Inflammatory macrophage treated with lipopolysaccharide for 1 hour (primary cell): Measurements from ENCODE around the gene SLCO3A1.
A peak's percentile ranks its signal among the peaks of the same experiment; 100 is the strongest.

Source experiments
- DNase-seq, 2 donors: peaks; one replicate each; pipeline ENCODE4 v3.0.0-alpha.2; 2020 to 2022

The SLCO3A1 gene

GRCh38 chr15:92011611-92012367, 158.3 kb downstream of the SLCO3A1 start:
- peak; percentile 27 to 33 for DNase-seq

- DNase-seq: peak in 1 of 2 donors; percentile 25
Measured at GRCh38 chr15:92012368-92012629, 158.8 kb downstream of the SLCO3A1 start.

GRCh38 chr15:92012881-92013280, 159.4 kb downstream of the SLCO3A1 start:
- no peak for DNase-seq

GRCh38 chr15:92014281-92015030, 160.9 kb downstream of the SLCO3A1 start:
- DNase-seq: no peak

GRCh38 chr15:92017882-92018534, 164.5 kb downstream of the SLCO3A1 start:
- no peak for DNase-seq

GRCh38 chr15:92018535-92019239, 165.2 kb downstream of the SLCO3A1 start:
- DNase-seq: no peak

GRCh38 chr15:92019706-92020105, 166.2 kb downstream of the SLCO3A1 start:
- DNase-seq: no peak

- no peak for DNase-seq
Measured at GRCh38 chr15:92020207-92020606, 166.7 kb downstream of the SLCO3A1 start.

- peak; percentile 26 to 69 for DNase-seq
Measured at GRCh38 chr15:92020804-92021203, 167.3 kb downstream of the SLCO3A1 start.

- DNase-seq: no peak
Measured at GRCh38 chr15:92021792-92022191, 168.3 kb downstream of the SLCO3A1 start.

GRCh38 chr15:92023965-92024364, 170.5 kb downstream of the SLCO3A1 start:
- peak in 1 of 2 donors; percentile 27 for DNase-seq

GRCh38 chr15:92025706-92026270, 172.3 kb downstream of the SLCO3A1 start:
- DNase-seq: no peak

- no peak for DNase-seq
Measured at GRCh38 chr15:92028389-92028724, 174.8 kb downstream of the SLCO3A1 start.

GRCh38 chr15:92029767-92030166, 176.3 kb downstream of the SLCO3A1 start:
- DNase-seq: no peak

GRCh38 chr15:92033314-92033713, 179.8 kb downstream of the SLCO3A1 start:
- peak in 1 of 2 donors; percentile 29 for DNase-seq

GRCh38 chr15:92033723-92034122, 180.2 kb downstream of the SLCO3A1 start:
- DNase-seq: no peak

GRCh38 chr15:92034227-92034626, 180.7 kb downstream of the SLCO3A1 start:
- DNase-seq: no peak

- no peak for DNase-seq
Measured at GRCh38 chr15:92035551-92035950, 182.0 kb downstream of the SLCO3A1 start.

- DNase-seq: no peak
Measured at GRCh38 chr15:92035961-92036360, 182.5 kb downstream of the SLCO3A1 start.

GRCh38 chr15:92037491-92037890, 184.0 kb downstream of the SLCO3A1 start:
- no peak for DNase-seq

GRCh38 chr15:92040350-92040749, 186.8 kb downstream of the SLCO3A1 start:
- no peak for DNase-seq

- DNase-seq: no peak
Measured at GRCh38 chr15:92041371-92041770, 187.9 kb downstream of the SLCO3A1 start.

- no peak for DNase-seq
Measured at GRCh38 chr15:92043283-92043682, 189.8 kb downstream of the SLCO3A1 start.
